ENCODE measurements around the gene PNLIPRP2.

GRCh38 chr10:116614796-116615195 lies 6.0 kb upstream of the PNLIPRP2 start:
- no peak for TF ChIP-seq ZNF274 (IDR thresholded peaks at IDR 0.05; ENCODE audit: low read depth, low read length)
- no peak for TF ChIP-seq YY1 (IDR thresholded peaks at IDR 0.05; ENCODE audit: insufficient read depth, insufficient read length)
- TF ChIP-seq SUZ12 (IDR thresholded peaks at IDR 0.05; ENCODE audit: extremely low read depth, insufficient read depth, insufficient read length): no peak

Data from NT2/D1 (cell line).